T-helper 22 cell (primary cell): ENCODE data around the gene FBXW11.

Source experiments
- DNase-seq: peaks from one replicate; pipeline ENCODE4 v3.0.0-alpha.2; 2020; ENCODE audit warnings: low read depth

FBXW11 gene

DNA sequence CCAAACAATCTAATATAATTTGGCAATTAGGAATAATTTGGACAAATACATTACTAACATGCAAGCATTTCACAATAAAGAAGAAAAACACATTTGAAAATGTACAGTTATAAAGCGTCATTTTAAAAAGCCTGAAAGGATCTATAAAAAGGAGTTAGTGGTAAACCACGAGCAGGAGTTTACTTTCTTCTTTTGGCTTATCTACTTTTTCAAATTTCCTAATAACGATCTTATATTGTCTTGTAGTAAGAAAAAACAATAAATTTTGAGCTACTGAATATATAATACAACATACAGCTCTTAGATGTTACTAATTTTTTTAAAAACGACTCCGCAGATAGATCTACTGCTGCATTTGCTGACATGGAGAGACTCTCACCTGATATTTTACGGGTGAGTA, 141.0 kb downstream of the FBXW11 start:
- DNase-seq: no peak

DNA sequence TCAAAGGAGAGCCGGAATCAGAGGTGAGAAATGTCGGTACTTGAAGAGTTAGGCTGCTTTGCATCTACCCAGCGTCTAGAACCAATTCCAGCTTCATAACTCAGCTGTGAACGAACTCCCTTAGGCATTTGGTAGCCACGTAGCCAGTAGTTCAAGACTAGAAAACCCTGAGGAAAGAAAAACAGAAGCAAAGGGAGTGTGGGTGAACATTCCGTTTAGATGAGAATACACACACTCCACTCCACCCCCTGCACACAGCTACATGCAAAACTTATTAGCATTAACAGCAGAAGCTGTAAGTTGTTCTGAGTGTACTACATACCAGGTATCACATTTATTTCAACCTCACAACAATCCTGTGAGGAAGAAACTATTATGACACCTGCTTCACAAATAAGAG, 142.5 kb downstream of the FBXW11 start:
- DNase-seq: no peak

DNA sequence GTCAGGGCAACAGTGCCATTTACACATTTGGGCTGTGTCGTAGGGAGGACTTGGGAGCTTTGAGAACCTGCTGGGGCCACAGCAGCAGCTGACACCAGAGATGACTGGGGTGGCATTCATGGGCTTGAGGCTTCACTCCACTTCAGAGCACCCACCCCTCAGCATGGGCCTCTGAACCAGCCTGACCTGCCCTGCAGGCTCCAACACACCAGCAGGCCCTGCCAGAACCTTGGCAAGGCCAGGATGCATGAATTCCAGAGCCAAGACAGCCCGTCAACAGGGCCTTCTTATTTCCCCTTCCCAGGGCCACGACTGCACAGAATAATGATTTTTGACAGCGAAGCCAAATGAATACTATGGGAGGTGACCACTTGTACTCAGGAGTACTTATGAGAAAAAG, 143.8 kb downstream of the FBXW11 start:
- DNase-seq: no peak

DNA sequence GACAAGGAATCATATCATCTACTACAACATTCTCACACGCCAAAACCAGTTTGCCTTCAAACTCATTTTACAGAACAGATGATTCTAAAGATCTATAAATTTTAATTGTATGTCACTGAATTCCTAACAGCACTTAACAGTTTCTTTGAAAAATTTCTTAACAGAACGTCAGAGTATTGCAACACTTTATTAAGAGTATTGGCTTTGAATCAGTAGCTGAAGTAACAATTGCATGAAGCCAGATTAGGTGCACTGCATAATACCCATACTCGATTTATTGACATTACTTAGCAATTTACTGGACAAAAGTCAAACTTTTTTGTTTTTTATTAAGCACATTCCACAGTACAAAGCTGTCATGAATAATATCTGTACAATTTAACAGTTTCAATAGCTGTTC, 145.1 kb downstream of the FBXW11 start:
- DNase-seq: no peak

DNA sequence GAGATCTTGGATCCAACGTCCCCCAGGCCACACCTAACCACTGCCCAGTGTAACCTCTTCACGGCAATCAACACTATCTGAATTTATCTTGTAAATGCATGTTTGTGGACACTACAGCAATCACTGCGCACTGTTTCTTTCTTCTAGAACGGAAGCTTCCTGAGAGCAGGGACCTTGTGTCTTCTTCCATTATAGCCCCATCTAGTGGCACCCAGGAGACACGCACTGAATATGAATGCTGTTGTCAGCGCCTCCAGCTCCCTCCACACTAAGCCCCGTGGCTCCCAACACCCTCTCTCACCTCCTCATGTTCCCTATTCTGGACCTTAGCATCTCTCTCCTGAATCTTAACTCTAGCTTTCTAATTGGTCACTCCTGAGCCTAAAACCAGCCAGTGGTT, 148.1 kb downstream of the FBXW11 start:
- no peak for DNase-seq

GRCh38 chr5:171857489-171857876, 149.0 kb downstream of the FBXW11 start:
- DNase-seq: no peak

GRCh38 chr5:171855798-171856763, 150.4 kb downstream of the FBXW11 start:
- no peak for DNase-seq

- no peak for DNase-seq
These were observed 151.2 kb downstream of the FBXW11 start for GRCh38 chr5:171855265-171855664.

DNA sequence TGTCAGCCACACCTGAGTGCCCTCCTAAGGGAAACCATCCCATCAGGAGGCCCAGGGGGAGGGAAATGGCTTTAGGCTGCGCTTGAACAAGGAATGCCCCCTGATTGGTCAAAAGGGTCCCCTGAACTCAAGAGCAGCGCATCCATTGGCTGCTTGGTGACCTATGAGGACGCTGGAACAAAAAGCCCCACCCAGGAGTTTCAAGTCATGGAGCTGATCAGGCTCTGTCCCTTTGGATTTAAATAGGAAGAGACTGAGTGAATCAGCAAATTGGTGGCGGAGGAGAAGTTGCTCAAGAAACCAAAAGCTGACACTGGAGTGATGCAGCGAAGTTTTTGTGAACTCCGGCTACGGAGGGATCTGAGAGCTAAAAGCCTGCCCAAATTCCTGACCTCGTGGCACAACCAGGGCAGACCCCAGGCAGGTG, 154.2 kb downstream of the FBXW11 start:
- no peak for DNase-seq

GRCh38 chr5:171851251-171851650, 155.2 kb downstream of the FBXW11 start:
- DNase-seq: no peak

DNA sequence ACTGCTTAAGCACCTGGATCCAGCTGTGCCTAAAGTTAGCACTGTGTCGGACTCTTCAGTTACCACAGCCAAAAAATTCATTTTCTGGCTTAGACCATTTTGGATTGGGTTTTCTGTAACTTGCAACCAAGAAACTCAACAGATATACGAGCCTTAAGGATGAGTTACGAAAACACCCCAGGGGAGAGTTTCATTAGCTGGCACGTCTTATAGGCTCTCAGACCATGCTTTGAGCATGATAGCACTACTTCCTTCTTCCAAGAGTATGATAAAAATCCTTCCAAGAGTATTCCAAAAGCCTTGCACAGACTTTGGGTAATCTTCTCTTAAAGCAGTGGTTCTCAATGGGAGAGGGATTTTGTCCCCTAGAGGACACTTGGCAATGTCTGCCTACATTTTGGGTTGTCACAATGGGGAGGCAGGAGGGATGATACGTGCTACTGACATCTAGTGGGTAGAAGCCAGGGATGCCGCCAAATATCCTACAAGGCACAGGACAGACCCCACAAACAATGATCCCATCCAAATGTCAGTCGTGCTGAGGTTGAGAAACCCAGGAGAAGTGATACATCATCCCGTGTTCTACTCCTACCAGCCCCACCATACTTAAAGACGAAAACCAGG, 156.0 kb downstream of the FBXW11 start:
- DNase-seq: no peak

- no peak for DNase-seq
These were observed 156.7 kb downstream of the FBXW11 start for GRCh38 chr5:171849585-171850323.

- DNase-seq: no peak
These were observed 157.4 kb downstream of the FBXW11 start for GRCh38 chr5:171848911-171849520.

DNA sequence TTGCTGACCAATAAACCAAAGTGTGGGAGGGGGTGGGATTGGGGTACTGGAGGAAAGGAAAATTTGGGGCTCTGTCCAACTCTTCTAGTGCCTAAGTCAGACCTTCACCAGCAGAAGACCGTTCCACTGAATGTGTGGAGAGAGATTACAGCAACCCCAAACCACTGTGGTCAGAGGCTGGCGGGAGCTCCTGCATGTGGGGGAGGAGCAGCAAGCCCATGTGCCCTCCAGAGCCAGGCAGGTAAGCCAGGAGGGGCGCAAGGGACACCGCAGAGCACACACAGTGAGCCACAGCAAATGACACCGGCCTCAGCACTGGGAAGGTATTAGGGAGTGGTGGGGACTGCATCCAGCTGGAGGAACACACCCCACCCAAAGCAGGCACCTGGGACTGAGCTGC, 158.0 kb downstream of the FBXW11 start:
- DNase-seq: no peak

- DNase-seq: no peak
These were observed 158.4 kb downstream of the FBXW11 start for GRCh38 chr5:171848006-171848405.

- DNase-seq: no peak
These were observed 159.4 kb downstream of the FBXW11 start for GRCh38 chr5:171847026-171847425.

- no peak for DNase-seq
These were observed 160.1 kb downstream of the FBXW11 start for GRCh38 chr5:171846323-171846722.

DNA sequence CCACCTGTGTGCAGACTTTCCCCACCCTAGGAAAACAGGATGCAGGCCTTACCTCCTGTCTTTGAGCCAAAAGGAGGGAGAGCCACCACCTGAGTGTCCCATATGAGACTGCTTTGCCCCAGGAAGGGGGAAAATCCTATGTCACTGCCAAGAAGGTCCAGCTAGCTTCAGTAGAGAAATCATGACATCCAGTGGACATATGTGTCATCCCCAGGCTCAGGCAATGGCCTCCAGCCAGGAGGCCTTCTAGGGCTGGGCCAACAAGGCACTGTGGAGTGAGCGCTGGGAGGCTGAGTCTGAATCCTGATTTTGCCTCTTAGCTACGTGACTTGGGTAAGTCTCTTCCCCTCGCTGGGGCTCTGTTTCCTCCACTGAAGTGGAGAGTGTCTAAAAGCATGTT, 160.6 kb downstream of the FBXW11 start:
- no peak for DNase-seq

- no peak for DNase-seq
These were observed 161.3 kb downstream of the FBXW11 start for GRCh38 chr5:171845040-171845630.

DNA sequence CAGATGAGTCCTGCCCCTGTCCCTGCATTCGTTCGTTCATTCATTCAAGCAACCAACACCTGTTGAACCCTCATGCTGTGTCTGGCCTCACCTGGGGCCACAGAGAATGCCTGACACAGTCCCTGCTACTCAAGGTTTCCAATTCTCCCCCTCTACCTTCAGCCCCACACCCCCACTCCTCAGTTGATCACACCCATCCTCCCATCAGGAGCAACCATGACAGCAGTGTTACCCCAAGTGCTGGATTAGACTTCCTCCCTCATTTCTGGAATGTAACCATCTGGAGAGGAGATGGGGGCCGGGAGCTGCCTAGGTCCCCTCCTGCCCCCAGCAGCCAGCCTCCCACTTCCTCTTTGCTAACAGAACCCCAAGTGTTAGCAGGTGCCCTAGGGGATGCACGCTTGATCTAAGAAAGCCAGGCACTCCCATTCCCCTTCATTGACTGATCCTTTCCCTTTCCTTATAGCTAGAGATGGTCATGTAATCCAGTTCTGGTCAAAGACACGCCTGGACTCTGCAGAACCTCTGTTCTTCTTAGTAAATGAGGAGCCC, 163.6 kb downstream of the FBXW11 start:
- no peak for DNase-seq

GRCh38 chr5:171841984-171842776, 164.3 kb downstream of the FBXW11 start:
- DNase-seq: no peak
